GDM1 (cell line): ENCODE measurements around the gene NDST1.

Source experiments
- DNase-seq: peaks from one replicate; lab custom pipeline; 2025; lab: John Stamatoyannopoulos, UW

Gene NDST1

DNA sequence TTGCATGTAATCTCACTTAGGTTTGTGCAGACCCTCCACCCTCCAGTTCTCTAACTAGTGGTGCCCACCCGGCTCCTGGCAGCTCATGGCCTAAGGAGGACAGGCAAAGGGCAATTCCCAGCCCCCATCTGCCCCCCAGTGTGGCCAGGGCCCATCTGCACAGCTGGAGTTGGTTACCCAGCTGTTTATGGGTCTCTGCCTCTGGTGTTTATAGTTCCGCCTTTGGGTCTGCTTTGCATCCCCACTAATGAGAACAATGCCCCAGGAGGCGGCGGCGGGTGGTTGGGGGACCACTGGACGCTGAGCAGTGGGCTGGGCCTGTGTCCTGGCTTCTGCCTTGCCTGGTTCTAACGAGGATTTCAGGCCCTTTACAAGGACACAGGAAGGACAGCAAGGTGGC, 62.4 kb downstream of the NDST1 start:
- DNase-seq = no peak

DNA sequence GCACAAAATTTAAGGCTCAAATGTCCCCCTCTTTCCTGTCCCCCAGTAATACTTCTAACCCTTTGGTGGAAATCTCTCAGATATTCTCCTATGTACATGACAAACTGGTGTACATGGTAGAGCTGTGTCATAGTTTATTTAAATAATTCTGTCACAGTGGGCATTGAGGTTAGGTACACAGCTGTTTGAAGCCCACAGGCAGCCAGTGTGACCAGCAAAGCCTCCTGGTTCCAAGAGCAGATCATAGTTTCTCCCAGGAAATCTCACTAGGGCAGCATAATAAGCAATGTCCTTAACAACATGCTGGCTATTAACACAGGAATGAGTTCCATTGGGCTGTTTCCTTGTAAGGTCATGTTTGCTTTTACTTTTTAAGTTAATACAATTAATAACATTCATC, 63.9 kb downstream of the NDST1 start:
- no peak for DNase-seq

DNA sequence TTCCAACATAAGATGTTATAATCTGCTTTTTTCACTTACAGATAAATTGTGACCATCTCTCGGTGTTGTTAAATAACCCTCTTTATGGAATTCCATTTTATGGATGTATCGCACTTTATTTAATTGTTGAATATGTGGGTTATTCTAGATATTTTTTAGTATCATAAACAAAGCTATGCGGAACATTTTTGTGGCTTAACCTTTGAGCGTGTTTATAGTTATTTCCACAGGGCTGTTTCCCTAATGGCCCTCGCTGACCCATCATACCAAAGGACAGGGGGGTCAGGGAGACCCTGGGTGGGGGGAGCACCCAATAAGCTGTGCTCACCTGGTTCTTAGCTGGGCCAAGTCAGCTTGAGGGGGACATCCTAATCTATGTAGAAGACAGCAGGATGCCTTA, 65.3 kb downstream of the NDST1 start:
- DNase-seq = no peak

DNA sequence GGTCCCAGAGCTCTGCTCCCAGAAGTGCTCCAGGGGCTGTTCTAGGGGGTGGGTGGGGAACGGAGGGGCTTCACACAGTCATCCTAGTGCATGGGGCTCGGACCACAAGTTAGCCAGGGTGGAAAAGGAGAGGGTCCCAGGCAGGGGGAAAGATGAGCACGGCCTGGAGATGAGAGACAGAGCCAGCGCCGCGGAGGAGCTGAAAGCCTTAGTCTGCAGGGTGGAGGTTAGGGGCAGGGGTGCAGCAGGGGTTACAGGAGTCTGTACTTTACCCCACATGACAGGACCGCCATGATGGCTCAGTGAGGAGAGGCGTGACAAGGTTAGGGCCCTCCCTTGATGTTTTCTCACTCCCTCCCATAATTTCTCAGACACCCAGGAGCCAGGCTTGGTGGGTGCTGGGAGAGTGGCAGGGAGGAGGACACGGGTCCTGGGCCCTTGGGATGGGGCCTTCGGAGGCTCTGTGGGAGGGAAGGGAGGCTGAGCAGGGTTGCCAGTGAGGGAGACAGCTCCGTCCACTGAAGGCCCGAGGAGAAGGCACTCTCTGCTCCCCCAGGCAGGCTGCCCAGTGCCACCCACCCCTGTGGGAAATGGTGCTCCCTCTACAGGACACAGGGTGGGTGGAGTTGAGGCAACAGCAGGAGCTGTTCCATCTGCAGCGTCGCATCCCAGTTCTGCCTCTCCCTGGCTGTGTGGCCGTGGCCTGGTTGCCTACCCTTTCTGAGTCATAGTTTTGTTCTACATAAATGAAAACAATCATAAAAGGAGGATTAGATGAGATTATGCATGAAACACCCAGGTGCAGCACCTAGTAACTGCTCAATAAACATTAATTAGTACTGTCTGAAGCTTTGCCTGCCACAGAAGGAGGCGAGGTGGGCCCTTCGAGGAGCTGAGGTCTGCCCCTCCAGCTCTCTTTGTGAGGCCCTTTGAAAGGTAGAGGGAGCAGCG, 66.2 kb downstream of the NDST1 start:
- no peak for DNase-seq

DNA sequence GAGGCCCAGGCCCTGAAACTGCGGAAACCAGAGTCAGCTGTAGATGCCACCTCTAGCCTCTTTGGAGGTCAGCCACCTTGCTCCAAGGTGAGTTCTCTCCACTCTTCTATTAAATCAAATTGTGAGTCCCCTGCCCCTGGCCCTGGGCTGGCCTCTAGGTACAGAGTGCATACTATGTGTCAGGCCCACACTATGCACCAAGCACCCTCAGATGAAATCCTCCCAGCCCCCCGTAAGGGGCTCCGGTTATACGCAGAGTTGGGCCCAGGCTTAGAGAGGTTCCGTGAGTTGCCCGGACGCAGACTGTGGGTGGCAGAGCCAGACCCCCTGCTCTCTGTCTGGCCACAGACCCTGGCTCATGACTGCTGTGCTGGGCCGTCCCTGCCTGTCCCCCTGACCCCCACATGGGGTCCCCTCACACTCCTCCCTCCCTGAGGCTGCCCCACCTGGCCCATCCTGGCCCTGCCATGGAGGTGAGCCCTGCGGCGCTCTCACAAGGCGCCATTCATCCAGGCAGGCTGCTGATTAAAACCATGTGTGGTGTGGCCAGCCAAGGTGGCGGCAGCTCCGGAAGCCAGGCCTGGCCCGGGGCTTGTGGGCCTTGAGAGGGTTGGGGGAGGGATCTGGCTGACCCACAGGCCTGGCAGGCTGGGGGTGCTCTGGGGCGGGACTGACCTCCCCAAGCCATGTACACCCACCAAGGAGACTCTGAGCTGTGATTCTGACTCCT, 67.1 kb downstream of the NDST1 start:
- DNase-seq = no peak

DNA sequence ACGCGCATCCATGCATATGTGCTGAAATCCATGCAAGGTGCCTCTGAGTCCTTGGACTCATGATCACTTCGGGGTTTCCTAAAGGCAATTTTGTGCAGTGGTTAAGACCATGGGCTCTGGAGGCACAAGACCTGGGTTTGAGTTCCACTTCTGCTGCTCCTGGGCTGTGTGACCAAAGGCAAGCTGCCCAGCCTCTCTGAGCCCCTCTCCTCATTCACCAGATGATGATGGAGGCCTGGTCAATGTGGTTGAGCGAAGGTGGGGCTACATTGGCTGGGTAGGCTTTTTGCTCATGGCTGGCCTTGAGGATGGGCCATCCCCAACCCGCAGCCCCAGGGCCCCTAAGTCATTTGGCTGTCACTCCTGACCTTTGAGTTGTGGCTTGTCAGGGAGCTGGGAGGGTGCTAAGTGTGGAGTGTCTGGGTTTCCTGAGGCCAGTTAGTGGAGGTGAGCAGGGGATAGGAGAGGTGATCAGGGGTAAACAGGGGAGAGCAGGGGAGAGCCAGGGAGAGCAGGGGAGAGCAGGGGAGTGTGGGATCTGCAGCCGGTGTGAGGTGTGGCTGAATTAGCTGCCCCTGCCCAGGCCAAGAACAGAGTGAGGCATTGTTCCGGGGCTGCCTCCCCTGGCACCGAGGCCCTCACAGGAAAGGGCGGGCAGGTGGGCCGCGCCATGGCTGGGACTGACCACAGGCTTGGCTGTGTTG, 68.0 kb downstream of the NDST1 start:
- DNase-seq = no peak

DNA sequence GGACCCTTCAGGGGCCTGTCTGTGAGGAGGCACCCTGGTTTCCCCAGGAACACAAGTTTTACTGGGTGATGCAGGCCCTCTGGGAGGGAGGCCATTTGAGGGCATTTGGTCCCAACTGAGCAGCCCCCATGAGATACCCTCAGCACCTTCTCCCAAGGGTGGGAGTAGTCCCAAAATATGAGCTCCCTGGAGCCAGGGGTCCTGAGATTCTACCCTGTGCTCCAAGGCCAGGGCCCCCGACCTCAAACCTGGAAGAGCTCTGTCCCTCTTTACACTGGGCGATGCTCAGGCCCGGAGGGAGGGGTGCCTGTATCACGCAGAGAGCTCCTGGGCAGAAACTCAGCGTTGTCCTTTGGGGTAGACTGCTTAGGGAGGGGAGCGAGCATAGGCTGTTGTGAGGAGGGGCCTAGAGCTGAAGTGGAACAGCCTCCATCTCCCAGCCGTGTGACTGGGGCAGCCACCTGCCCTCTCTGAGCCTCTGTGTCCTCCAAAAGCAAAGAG, 68.6 kb downstream of the NDST1 start:
- no peak for DNase-seq

DNA sequence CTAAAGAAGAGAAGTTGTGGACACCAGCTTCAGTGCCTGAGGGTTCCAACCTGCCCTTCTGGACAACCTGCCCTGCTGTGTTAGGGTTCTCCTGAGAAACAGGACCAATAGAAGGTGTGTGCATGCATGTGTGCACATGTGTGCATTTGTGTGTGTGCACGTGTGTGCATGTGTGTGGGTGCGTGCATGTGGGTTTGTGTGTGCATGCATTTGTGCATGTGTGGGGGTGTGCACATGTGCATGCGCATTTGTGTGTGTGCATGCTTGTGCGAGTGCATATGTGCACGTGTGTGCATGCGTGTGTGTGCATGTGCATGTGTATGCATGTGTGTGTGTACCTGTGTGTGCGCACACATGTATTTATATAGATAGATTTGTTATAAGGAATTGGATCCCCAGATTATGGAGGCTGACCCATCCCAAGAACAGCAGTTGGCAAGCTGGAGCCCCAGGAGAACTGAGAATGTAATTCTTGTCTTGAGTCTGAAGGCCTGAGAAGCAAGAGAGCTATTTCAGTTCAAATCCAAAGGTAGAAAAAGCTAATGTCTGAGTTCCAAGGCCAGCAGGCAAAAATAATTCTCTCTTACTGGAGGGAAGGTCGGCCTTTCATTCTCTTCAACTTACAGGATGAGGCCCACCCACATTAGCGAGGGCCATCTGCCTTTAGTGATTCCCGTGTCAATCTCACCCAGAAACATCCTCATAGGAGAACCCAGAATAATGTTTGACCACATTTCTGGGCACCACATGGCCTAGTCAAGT, 69.6 kb downstream of the NDST1 start:
- no peak for DNase-seq

DNA sequence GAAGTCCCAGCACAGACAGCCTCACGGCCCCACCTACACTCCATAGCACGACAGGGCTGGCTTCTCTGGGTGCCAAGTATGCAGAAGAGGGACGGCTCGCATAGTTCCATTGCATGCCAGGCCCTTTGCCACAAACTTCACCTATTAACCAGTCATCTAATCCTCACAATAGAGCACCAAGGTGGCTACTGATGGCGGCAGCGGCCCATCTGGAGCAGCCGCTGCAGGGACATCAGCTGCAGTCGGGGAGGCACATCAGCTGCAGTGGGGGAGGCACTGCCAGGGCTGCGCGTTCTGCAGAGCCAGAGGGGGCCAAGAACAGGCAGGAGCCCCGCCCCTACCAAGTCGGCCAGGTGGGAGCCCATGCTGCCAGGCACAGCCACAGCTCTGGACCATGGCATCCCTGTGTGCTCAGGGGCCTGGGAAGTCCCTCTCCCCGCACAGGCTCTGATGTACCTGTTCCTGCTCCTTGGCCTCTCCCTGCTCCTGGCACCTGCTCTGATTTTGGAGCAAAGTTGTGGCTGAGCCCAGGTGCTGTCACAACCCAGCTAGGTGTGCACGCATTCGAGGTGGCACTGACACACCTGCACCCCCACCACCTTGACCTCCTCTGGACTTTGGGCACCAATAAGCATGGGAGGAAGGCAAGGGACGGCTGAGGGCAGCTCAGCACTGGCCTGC, 71.0 kb downstream of the NDST1 start:
- no peak for DNase-seq

DNA sequence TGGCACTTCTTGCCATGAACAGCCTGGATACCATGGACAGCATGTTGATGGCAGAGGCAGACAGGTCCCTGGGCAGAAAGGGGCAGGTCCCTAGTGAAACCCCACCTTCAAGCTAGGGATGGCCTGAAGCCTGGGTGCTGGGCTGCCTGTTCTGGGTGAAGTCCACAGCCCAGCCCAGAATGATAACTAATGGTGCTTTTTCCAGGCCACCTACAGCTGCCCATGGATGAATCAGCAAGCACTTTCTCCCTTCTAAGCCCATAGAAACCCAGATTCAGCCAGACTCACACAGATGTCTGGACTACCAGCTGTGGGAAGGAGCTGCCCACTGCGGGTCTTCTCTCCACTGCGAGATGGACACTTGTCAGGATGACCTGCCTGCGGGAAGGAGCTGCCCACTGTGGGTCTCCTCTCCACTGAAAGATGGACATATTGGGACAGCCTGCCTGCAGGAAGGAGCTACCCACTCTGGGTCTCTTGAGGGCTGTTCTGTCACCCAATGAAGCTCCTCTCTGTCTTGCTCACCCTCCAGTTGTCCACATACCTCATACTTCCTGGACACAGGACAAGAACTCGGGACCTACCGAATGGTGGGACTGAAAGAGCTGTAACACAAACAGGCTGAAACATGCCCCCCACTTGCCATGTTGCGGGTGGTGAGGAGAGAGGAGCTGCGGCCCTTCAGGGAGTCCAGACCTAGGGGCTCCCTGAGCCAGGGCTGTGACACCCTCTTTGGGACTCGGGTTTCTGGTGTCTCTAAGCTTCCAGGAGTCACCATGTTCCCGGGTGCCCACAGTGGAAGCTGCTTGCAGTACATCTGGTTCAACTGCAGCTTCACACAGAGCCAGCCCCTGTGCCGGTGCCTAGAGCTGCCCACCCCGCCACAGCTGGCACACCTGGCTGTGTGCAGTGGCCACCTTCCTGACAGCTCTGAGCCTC, 71.8 kb downstream of the NDST1 start:
- no peak for DNase-seq

DNA sequence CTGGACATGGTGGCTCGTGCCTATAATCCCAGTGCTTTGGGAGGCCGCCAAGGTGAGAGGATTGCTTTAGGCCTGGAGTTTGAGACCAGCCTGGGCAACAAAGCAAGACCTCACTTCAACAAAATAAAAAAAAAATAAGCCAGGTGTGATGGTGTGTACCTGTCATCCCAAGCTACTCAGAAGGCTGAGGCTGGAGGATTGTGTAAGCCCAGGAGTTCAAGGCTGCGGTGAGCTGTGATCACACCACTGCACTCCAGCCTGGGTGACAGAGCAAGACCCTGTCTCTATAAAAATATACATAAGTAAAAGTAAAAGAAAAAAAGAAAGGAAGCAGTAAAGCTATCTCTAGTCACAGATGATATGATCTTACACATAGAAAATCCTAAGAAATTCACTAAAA, 73.0 kb downstream of the NDST1 start:
- DNase-seq = no peak

DNA sequence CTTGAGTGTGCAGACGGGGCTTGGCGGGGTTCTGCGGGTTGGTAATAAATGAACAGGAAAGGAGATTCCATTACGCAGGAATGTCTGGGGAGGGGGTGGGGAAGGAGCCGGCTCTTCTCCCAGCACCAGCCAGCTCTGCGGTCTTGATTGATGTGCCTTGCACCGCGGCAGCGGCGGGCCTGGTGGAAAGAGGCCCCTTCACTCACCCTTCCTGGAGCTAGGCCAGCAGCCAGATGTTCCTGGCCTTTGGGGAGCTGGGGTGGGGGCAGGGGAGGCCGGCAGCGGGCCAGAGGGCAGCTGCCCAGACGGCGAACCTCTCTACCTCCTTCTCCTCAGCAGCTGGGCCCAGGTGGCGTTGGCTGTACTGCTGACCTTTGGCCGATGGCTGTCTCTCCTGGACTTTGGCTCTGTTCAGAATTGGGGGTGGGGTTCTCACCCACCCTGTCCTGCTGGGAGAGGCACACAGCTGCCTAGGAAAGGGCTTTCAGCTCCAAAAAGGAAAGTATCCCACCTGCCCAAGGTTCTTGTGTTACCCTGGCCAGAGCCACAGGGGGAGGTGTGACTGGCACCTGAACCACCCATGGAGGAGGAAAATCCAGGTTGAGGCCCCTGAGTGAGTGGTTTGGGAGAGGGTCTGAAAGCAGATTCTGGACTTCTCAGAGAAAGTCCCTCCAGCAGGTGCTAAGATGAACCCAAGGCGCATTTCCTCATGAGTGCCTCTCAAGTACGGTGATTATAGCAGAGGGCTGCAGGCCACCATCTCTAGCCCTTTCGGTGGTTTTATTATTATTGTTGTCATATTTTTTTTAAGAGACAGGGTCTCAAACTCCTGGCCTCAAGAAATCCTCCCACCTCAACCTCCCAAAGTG, 74.5 kb downstream of the NDST1 start:
- no peak for DNase-seq

DNA sequence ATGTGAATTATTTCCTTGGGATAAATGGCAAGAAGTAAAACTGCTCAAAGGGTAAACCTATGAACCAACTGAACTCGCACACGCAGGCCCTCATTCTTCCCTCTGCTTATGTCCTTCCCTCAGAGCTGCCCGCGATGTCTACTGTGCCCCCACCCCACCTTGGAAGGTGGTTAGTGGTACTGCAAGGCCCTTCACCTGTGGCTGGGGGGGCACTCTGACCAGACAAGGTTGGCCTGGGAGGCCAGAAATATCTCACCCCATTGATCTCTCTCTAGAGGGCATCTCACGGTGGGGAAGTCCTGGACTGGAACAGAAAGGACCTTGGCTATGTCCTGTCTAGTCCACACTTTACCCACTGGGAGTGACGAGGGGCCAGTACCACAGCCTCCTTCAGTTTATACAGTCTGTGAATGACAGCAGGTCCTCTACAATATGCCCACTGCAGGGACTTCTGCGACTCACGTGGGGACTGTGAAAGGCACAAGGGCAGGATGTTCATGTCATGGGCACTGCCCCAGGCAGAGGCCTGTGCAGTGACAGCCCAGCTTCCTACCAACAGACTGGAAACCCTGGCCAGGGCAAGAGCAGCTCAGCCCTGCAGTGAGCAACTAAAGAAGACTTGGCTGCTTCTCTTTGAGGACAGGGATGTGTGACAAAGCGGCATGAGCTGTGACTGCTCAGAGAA, 75.8 kb downstream of the NDST1 start:
- DNase-seq = no peak

DNA sequence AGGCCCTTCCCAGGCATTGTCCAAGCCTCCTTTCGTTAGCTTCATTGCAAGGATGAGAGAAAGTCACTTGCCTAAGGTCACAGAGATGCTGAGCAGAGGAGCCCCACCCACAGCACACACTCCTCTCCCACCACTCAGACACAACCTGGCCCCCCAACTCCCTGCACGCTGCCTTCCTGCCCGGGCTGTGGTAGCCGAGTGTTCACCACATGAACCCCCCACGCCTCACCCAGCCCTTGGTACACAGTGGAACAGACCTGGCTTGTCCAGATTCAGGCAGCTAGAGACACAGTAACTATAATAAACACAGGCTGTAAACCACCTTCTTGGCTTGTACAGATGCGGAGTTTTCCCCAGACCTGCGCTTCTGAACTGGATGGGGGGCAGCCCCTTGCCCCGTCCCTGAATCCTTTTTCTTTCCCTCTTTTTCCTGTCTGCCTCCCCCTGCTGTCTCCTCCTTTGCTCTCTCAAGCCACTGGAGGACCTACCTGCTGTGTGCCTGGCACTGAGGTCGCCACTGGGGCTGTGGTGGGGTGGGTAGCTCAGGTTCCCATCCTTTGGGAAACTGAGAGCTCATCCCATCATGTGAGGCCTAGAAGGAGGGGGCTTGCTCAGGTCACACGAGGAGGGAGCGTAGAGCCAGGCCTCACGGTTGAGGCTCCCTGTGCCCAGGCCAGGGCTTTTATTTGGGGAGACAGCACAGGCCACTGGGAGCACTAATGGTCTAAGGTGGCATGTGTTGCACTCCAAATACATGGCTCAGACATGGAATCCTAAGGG, 76.8 kb downstream of the NDST1 start:
- no peak for DNase-seq

DNA sequence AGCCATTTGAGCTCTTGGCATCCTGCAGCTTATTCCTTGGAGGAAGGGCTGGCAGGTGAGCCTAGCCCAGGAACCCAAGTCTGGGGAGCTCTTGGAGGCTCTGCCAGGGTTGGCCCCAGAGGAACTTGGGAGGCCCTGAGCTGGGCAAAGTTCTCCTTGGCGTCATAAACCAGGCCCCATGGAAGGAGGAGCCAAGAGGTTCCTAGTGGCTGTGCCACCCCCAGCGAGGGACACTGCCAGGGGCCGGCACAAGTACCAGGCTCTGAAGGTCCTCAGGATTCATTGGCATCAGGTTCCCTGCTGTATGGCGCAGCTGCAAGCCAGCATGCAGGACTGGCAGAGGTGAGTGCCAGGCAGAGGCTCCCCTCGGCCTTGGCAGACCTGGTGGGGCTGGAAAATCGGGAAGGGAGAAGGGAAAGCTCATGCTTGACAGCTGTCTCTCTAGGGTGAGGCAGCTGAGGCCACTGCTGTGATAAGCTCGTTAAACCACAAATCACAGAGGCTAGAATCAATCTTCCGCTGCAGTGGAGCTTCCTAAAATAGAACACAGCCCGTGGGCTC, 77.9 kb downstream of the NDST1 start:
- no peak for DNase-seq

DNA sequence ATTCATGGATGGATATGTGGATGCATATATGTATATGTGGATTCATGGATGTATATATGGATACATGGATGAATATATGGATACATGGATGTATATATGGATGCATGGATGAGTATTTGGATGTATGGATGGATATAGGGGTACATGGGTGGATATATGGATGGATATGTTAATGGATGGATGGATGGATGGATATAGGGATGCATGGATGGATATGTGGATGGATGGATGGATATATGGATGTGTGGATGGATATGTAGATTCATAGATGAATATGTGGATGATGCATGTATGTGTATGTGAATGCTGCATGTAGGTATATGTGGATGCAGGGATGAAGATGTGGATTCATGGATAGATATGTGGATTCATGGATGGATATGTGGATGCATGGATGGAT, 79.1 kb downstream of the NDST1 start:
- DNase-seq = no peak

DNA sequence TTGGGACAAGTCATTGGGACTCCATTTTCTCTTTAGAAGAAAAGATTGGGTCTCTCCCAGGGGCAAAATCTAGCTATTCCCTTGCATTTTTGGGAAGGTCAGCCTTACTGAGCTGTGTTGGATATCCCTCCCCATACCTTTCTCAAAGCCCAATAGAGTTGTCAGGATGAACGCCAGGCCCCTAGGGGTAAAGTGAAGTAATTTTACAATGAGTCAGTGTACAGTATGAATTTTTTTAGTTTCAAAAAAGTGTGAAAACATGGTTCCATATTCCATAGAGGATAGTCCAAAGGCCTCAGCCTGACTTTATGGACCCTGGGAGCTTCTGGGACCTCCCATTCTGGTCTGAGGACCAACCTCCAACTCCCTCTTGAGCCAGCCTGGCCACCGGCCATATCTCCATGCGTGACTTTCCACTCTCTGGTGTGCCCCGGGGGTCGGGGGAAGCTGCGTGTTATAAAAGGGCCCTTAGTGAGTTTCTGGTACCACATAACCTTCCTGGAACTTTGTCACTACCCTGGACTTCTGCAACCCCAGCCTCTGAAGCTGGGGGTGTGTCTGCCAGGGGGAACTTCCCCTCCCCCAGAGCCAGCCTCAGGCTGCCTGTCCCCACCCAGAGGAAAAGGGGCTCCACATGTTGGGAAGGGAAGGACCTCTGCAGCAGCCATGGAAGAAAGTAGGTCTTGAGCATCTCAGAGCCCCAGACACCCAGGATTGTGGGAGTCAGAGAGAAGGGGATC, 80.1 kb downstream of the NDST1 start:
- no peak for DNase-seq
